Measurements from ENCODE around the gene TMEM37. TPM values are rescaled to one million over a fixed set of nuclear protein-coding genes. Genes with fewer than 3 reads are reported as not detected.

Gene TMEM37
- total and polyA plus RNA-seq, 2 of the 13 experiments (the other 11 are each of a cell fraction or from before 2014, with no cell fraction given) = 37.7 to 115 TPM

- TF ChIP-seq, protein P1, sequence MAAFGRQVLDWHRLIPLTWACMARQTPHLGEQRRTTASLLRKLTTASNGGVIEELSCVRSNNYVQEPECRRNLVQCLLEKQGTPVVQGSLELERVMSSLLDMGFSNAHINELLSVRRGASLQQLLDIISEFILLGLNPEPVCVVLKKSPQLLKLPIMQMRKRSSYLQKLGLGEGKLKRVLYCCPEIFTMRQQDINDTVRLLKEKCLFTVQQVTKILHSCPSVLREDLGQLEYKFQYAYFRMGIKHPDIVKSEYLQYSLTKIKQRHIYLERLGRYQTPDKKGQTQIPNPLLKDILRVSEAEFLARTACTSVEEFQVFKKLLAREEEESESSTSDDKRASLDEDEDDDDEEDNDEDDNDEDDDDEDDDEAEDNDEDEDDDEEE (CRISPR knock-in tag; IDR thresholded peaks at IDR 0.05) = peak; percentile 57
- TF ChIP-seq ZMAT3 (CRISPR knock-in tag; conservative IDR thresholded peaks at IDR 0.05) (peak; percentile 65), HMGXB4 (CRISPR knock-in tag; IDR thresholded peaks at IDR 0.05; ENCODE audit: borderline replicate concordance in 1 of 2, low read depth in 1 of 2) (peak in 1 of 2 experiments; percentile 76; a peak in 2 of 4 replicates), SOX5 (CRISPR knock-in tag; IDR thresholded peaks at IDR 0.05; ENCODE audit: borderline replicate concordance) (peak; percentile 15; the same call in 1 of the 2 replicates), ZNF552 (CRISPR knock-in tag; IDR thresholded peaks at IDR 0.05; ENCODE audit: borderline replicate concordance) (0 out of 2 replicates have a peak, but pooled peaks have one; percentile 58), FOXO1 (CRISPR knock-in tag; IDR thresholded peaks at IDR 0.05) (peak; percentile 33; the same call in 1 of the 2 replicates), ZNF614 (CRISPR knock-in tag; IDR thresholded peaks at IDR 0.05; ENCODE audit: borderline replicate concordance) (peak; percentile 27; the same call in 1 of the 2 replicates), HES4 (CRISPR knock-in tag; IDR thresholded peaks at IDR 0.05; ENCODE audit: borderline replicate concordance) (0 out of 2 replicates have a peak, but pooled peaks have one; percentile 20), TFDP2 (CRISPR knock-in tag; IDR thresholded peaks at IDR 0.05) (peak; percentile 10; the same call in 1 of the 2 replicates), ZNF160 (CRISPR knock-in tag; IDR thresholded peaks at IDR 0.05) (0 out of 2 replicates have a peak, but pooled peaks have one; percentile 44), NFYC (CRISPR knock-in tag; IDR thresholded peaks at IDR 0.05) (no peak), ZKSCAN8 (CRISPR knock-in tag; IDR thresholded peaks at IDR 0.05; ENCODE audit: borderline replicate concordance) (0 out of 2 replicates have a peak, but pooled peaks have one; percentile 15), KLF16 (CRISPR knock-in tag; IDR thresholded peaks at IDR 0.05) (no peak), CC2D1A (CRISPR knock-in tag; IDR thresholded peaks at IDR 0.05) (0 out of 2 replicates have a peak, but pooled peaks have one; percentile 32), ZNF737 (CRISPR knock-in tag; IDR thresholded peaks at IDR 0.05; ENCODE audit: borderline replicate concordance) (no peak), ZNF512 (CRISPR knock-in tag; IDR thresholded peaks at IDR 0.05) (no peak), ATAD3A (CRISPR knock-in tag; IDR thresholded peaks at IDR 0.05) (no peak), RFX1 (IDR thresholded peaks at IDR 0.05) (no peak), ZNF556 (CRISPR knock-in tag; IDR thresholded peaks at IDR 0.05; ENCODE audit: borderline replicate concordance) (0 out of 2 replicates have a peak, but pooled peaks have one; percentile 4), ZNF768 (CRISPR knock-in tag; IDR thresholded peaks at IDR 0.05) (no peak), REPIN1 (CRISPR knock-in tag; IDR thresholded peaks at IDR 0.05; ENCODE audit: borderline replicate concordance, low read depth) (no peak), ZNF562 (CRISPR knock-in tag; IDR thresholded peaks at IDR 0.05; ENCODE audit: borderline replicate concordance) (no peak)
Observed at GRCh38 chr2:119431976-119432850, 559 bp downstream of the TMEM37 start (continued).

All from HepG2 (cell line).